Stimulated activated naive CD8-positive, alpha-beta T cell treated with anti-CD3 and anti-CD28 coated beads, Interleukin-15, Interleukin-2, amounts not matched to agents 100 U/mL and 50 U/mL, for 24 hours (primary cell): ENCODE measurements around the gene WASF1.

Experiments
- ATAC-seq: fragments of 150-1000 bp; cut with Tn5 transposase; one replicate; pipeline ENCODE4 v1.10.0; 2021
- DNase-seq: peaks from one replicate; pipeline ENCODE4 v3.0.0; 2021

The WASF1 gene

GRCh38 chr6:110179406-110180227, at the start of gene WASF1:
TSS of gene WASF1 (minus strand) at chr6:110179670. CDS start at chr6:110127601, 52,069 bp downstream.
- DNase-seq (peak; percentile 90), ATAC-seq (peak; percentile 87)

DNA sequence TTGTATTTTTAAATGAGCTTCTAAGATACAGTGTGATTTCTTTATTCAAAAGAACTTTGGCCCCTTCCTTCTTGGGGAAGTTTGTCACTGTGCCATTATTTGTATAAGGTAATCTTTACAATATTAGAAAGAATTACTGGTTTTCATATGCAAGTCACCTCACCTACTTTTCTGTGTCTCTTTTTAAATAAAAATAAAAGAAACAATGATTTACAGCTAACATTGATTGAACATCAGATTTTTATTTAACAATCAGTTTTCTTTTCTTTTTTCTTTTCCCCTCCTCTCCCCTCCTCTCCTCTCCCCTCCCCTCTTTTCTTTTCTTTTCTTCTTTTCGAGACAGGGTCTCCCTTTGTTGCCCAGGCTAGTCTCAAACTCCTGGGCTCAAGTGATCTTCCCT, 46.8 kb upstream of the WASF1 start:
- DNase-seq = no peak
- no peak for ATAC-seq

DNA sequence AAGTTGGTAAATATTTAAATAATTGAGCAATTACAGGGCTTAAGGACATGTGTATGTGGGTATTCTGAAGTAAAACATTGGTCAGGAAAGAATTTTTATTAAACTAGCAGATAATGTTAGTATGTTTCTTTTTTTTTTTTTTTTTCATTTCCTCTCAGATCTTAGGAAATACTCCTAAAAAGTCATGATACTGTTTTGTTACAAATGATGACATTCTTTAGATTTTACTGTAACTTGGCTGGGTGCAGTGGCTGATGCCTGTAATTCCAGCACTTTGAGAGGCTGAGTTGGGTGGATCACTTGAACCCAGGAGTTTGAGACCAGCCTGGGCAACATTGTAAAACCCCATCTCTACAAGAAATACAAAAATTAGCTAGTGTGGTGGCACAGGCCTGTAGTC, 42.3 kb upstream of the WASF1 start:
- DNase-seq (no peak), ATAC-seq (no peak)

DNA sequence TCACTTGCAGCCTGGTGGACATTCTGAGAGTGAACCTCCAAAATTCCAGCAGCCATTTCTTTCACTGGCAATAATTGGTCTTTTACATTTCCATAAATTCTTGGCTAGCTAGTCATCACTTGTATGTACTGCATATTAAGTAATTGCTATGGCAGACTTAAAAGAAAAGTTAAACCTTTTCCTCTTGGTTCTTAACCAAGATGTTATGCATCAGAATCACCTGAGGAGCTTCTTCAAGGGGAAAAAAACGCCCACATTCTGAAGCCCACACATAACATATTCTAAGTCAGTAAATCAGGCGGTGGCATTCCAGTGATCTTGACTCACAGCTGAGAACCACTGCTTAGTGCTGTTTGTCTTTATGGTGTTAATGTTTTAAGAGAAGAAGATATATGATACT, 37.8 kb upstream of the WASF1 start:
- ATAC-seq (no peak), DNase-seq (no peak)

DNA sequence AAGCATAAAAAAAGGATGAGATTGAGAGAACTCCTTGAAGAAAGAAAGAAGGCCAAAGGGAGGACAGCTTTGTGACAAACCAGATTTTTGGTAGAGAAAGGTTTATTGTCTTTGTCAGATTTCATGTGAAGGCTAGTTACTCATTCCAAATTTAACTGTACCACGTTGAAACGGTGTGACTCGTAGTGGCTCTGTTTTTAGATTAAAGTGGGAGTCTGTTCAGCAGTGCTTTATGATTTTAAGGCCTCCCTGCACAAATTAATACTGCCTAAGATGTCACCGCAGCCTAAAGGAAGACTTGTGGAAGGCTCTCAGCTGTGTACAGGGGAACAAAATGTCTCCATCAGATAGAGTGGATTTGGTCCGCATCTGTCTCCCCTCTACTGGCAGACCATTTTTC, 36.7 kb upstream of the WASF1 start:
- DNase-seq = no peak

DNA sequence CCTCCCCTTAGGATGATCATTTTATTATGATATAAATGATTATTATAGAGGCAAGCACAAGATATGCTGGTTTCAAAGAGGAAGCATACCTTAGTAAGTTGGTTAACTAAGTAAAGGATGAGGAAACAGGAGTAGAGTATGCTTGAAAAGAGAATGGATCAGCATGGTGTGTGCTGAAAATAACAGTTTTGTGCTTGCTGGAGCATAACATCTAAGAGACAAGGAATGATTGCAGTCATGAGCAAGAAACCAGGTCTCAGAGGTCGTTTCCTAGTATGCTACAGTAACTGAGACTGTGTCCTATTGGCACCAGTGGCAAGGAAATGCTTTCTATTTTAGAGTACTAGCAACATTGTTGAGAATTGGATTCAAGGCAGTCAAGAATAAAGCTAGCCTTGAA, 34.9 kb upstream of the WASF1 start:
- ATAC-seq = no peak
- DNase-seq = no peak

More for the DNA sequence above, 36.7 kb upstream of the WASF1 start:
- ATAC-seq = no peak

DNA sequence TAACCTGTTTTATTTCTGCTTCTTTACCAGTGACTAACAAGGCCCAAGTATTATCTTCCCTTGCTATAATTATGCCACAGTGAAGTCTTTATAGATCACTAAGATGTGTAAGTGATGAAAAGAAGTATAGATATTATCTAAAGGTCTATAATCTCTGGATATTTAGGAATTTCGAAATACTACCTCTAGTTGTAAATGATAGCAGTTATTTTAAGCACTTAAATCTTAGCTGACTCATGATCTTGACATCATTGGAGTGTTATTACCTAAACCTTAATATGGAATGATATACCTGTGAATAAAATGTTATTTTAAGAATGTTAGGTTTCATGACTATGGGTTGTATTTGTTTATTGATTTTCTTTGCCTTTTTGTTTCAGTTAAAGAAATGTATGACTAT, 32.3 kb upstream of the WASF1 start:
- DNase-seq (no peak), ATAC-seq (no peak)

- no peak for DNase-seq
- ATAC-seq = no peak
These were observed 28.2 kb upstream of the WASF1 start for GRCh38 chr6:110207652-110208051.

DNA sequence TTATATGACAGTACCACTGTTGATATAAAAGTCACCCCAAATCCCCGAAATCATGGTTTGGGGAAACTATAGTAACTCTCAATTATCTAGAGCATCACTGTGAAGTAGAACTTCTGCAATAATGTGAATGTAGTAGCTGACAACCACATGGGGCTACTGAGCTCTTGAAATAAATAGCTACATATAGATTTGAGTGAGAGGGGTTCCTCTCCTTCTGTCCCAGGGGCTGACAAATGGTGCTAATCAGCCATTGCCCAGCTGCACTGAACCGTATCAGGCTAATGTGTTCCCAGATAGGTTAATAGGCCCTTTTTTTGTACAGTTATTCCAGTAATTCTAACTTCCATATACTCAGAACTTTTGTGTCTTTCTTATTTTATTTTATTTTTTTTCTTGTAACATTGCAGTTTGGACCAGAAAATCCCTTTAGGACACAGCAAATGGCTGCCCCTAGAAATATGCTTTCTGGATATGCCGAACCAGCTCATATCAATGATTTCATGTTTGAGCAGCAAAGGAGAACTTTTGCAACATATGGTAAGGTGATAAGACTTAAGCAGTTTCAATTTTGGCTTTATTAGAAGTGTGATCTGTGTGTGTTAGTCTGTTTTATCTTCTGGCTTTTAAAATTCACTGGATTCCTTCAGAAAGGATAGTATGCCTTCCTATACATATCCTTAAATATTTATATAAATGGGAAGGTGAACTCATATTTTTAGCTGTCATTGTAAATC, 21.8 kb upstream of the WASF1 start:
- ATAC-seq (no peak), DNase-seq (no peak)

DNA sequence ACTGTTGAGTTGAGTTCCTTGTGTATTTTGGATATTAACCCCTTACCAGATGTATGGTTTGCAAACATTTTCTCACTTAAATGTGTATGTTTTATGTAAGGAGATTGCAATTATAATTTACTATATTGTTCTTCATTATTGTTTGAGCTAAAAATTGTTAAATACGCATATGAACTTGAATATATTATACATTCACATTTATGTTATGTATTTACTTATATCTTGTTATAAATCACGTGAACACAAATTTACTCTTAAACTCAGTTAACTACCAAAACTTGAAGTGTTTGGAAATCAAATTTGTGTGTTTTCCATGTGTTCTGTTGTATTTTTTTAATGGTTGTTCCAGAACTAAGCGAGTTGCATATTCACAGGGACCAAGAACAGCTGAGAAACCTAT, 19.1 kb upstream of the WASF1 start:
- no peak for DNase-seq
- ATAC-seq = no peak

DNA sequence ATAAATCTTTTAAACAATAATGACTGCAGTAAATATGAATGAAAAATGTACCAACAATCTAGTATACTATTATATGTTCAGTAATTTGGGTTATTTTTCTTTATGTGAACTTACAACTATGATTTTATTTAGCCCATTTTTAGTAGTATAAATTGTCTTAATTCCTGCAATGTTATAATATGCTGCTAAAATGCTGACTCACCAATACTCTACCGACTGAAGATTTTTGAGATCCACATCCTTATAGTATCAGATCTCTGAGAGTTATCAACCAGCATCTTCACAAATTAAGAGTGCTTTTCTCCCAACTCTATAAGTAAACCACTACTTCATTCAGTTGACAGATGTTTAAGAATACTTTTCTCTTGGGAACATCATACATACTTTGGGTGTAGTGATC, 17.4 kb upstream of the WASF1 start:
- no peak for ATAC-seq
- no peak for DNase-seq

DNA sequence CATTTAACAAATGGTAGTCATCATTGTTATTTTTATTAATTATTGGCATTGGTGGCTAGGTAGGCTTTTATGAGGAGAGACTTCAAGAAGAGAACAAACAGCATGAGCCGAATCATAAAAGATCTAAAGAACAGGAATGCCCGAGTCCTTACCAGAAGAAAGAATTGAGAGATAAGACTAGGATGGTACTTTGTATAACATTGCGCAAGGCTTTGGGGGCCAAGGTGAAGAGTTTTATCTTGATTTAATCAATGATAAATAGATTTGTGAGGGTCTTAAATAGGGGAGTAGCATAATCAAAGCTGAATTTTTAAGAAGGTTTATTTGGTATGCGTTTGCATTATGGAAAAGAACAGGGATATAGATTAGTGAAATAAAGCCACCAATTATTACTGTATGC, 16.2 kb upstream of the WASF1 start:
- ATAC-seq (no peak), DNase-seq (no peak)

GRCh38 chr6:110191477-110191876, 12.0 kb upstream of the WASF1 start:
- DNase-seq (no peak), ATAC-seq (no peak)

- DNase-seq = no peak
- ATAC-seq = no peak
These were observed 11.3 kb upstream of the WASF1 start for GRCh38 chr6:110190726-110191125.

DNA sequence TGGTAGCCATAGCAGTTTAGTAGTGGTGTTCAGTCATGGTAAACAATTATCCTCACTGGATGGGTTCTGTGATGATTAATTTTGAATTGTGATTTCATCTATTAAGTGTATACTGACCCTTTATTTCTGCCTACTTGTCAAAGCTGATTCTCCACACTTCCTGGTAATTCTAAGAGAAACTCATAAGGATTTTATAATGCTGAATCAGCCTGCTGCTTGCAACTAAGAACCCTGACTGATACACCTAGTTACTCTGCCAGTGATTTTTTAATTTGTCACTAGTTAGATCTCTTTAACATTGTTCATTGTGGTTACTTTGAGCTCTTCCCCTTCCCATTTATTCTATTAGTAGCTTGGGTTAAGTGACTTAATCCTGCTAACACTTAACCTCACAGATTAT, 9.3 kb upstream of the WASF1 start:
- ATAC-seq (no peak), DNase-seq (no peak)

DNA sequence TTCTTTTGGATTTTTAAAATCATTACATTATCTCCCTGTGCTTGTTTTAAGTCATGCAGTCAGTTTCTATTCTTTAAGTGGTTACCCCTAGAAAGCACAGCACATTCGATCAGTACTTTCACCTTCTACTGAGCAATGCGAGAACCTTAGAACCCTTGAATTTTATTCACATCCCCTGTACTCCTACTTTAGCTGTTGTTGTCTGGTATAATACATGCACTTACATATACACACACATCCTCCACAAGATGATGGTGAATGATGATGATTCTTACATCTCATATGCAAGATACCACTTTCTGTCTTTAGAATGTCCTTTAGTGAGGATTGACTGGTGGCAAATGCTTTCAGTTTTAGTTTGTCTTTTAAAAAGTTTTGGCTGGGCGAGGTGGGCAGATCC, 6.4 kb upstream of the WASF1 start:
- ATAC-seq = peak; percentile 51
- no peak for DNase-seq

DNA sequence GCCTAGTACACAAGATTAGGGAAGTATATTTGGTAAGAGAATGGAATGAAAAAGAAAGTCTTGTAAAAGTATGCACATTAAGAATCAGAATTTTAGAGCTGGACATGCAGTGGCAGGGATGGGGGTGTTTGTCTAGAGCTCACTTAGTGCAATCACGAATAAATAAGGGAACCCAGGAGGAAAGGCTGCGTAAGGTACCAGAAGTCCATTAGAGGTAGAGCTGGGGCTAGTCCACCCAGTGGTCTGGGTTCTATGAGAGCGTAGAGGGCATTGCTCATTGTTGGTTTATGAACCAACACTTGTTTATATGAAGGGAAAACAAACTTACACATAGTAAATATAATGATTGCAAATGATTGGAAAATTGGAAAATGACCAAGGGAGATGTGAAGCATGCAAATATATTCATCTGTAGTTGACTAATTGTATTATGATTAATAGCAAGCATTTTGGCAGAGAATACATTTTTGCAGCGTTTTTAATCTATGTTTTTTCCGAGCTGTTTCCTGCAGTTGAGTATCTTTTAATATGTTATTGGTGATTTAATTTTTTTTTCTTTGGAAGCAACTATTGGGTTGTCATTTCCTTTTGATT, 3.9 kb upstream of the WASF1 start:
- no peak for ATAC-seq
- no peak for DNase-seq

GRCh38 chr6:110181131-110182030, 1.9 kb upstream of the WASF1 start:
- no peak for DNase-seq
- ATAC-seq = no peak

DNA sequence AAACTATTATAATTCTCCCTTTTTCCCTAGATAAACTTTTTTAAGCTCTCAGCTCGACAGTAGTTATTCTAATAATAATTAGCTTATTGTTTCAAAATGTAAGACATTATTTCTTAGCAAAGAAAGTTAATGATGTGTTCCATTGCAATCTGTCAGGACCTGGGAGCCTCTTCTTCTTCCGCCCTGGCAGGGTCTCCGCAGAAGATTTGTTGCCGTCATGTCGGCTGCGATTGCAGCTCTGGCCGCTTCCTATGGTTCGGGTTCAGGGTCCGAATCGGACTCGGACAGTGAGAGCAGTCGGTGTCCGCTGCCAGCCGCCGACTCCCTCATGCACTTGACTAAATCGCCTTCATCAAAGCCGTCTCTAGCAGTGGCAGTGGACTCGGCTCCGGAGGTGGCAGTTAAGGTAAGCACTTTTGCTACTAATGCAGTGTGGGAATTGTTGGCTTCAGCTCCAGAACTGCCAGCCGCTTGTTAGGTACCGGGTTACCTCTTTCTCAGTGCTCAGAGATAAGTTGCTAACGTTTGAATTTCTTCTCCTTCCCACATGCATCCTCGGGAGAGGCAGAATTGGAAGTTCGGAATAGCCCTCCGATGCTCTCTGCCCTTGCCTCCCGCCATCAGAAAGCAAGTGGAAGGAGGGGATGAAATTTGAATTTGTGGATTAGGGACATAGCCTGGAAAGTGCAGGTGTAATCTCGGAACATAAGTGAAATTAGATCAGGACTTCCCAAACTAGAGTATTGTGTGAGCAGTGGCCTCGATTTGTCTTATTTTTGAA, 948 bp upstream of the WASF1 start, which contains the start of gene CDC40:
TSS of gene CDC40 (plus strand) at position 200 of the 781 bp plus-strand sequence. CDS start at position 218, 18 bp downstream.
- ATAC-seq (peak; percentile 35), DNase-seq (peak; percentile 62)

GRCh38 chr6:110178626-110179405, 654 bp downstream of the WASF1 start:
- peak; percentile 67 for DNase-seq
- ATAC-seq = peak; percentile 58
